Kidney epithelial cell (primary cell): ENCODE measurements around the gene CTF1. TPM values are rescaled to one million over a fixed set of nuclear protein-coding genes. Genes with fewer than 3 reads are reported as not detected.
"Not testable (repeated sequence)": the region's sequence is repeated elsewhere in the genome, so short reads cannot be mapped to it uniquely, and the experiment has no call there.

Experiments
- DNase-seq: peaks from one replicate; pipeline ENCODE4 v3.0.0-alpha.2; 2010; ENCODE audit warnings: low read depth
- H3K27me3 ChIP-seq: 2 replicates; pipeline ENCODE4 v1.6.0; 2011; ENCODE audit warnings: low read length; ENCODE audit not compliant: control insufficient read depth, insufficient read depth
- H3K36me3 ChIP-seq: 2 replicates; pipeline ENCODE4 v1.5.1; 2011; ENCODE audit warnings: low read length; ENCODE audit not compliant: control insufficient read depth, insufficient read depth
- H3K4me3 ChIP-seq: 2 replicates; pipeline ENCODE4 v1.5.1; 2011; ENCODE audit warnings: low read depth, mild to moderate bottlenecking, control low read depth, low read length
- CTCF ChIP-seq: IDR thresholded peaks from 2 replicates; pipeline ENCODE4 v1.5.1; 2011; ENCODE audit warnings: mild to moderate bottlenecking, moderate library complexity, low read length, control low read depth, inconsistent platforms; ENCODE audit not compliant: insufficient read depth, poor library complexity, severe bottlenecking
- total RNA-seq: library from RNA; depleted of rRNA; stranded (reverse); fragments of >200 nt; gene quantifications from 2 replicates; pipeline ENCODE4 v1.2.3, GENCODE V29; 2015

Gene CTF1
- total RNA-seq, 1 donor from 2014 or later, result 1.4 TPM

DNA sequence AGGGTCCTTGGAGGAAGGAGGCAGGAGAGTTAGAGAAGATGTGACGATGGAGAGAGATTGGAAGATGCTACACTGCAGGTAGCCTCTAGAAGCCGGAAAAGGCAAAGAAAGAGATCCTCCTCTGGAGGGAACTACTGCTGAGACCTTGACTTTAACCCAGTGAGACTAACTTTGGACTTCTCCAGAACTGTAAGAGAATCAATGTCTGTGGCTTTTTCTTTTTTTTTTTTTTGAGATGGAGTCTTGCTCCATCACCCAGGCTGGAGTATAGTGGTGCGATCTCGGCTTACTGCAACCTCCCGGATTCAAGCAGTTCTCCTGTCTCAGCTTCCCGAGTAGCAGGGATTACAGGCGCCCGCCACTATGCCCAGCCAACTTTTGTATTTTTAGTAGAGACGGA, 11.2 kb upstream of the CTF1 start:
- Histone ChIP-seq H3K36me3 (peaks cover 2% of the 10 kb centered on the region), H3K27me3 (no peaks in the 10 kb centered on the region), H3K4me3 (no peak overlapping the region)
- no peak for TF ChIP-seq CTCF
- no peak for DNase-seq

DNA sequence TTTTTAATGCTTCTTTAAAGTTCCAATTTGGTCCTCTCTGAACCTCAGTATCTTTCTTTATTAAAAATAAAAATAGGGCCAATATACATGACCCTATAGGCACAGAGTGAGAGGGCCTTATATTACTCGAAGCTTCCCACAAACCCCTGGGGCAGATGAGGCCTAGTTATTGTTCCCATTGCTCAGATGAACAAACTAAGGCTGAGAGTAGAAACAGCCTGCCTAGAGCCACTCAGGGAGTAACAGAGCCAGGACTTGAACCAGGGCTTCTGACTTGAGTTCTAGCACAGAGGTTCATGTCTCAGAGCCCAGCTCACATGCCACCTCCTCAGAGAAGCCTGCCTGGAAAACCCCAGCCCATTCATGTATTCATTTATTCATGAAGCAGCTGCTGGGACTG, 10.3 kb upstream of the CTF1 start:
- Histone ChIP-seq H3K4me3 (no peak overlapping the region), H3K36me3 (peaks cover 2% of the 10 kb centered on the region), H3K27me3 (no peaks in the 10 kb centered on the region)
- no peak for TF ChIP-seq CTCF
- DNase-seq, result no peak

DNA sequence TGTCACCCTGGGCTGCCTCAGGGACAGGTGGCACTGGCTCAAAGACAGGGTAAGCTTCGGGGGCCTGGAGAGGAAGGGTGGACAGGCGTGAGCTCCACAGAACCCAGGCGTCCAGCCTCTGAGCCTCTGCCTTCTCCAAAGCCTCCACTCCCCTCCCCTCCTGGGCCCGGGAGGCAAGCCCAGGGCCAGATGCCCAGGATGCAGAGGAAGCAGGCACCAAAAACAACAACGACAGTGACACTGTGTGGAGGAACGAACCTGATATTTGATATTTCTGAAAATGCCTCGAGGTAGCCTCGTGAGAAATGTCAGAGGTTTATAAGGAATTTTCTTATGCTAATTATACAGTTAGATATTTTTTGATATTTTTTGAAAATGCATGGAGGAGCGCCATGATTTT, 8.5 kb upstream of the CTF1 start:
- Histone ChIP-seq H3K36me3 (peaks cover 2% of the 10 kb centered on the region), H3K27me3 (no peaks in the 10 kb centered on the region), H3K4me3 (no peak overlapping the region)
- DNase-seq, result no peak
- no peak for TF ChIP-seq CTCF

GRCh38 chr16:30888856-30889499, 7.4 kb upstream of the CTF1 start:
- Histone ChIP-seq H3K27me3 (no peaks in the 10 kb centered on the region), H3K4me3 (no peak overlapping the region), H3K36me3 (peaks cover 2% of the 10 kb centered on the region)
- TF ChIP-seq CTCF, result no peak
- no peak for DNase-seq

- no peak for TF ChIP-seq CTCF
- no peaks in the 10 kb centered on the region for H3K27me3 ChIP-seq
- H3K36me3 ChIP-seq, result peaks cover 2% of the 10 kb centered on the region
- no peak overlapping the region for H3K4me3 ChIP-seq
- DNase-seq, result no peak
These were observed 6.7 kb upstream of the CTF1 start for GRCh38 chr16:30889721-30890120.

GRCh38 chr16:30891043-30891823, 5.2 kb upstream of the CTF1 start:
- H3K36me3 ChIP-seq, H3K27me3 ChIP-seq, H3K4me3 ChIP-seq, DNase-seq: not testable (repeated sequence)
